ENCODE measurements around the gene CCDC92. TPM values are rescaled to one million over a fixed set of nuclear protein-coding genes. Genes with fewer than 3 reads are reported as not detected.

CCDC92 gene
- total and polyA plus RNA-seq, 2 donors (not counting 3 experiments of a cell fraction or from before 2014, with no cell fraction given): 41.2 to 41.6 TPM

DNA sequence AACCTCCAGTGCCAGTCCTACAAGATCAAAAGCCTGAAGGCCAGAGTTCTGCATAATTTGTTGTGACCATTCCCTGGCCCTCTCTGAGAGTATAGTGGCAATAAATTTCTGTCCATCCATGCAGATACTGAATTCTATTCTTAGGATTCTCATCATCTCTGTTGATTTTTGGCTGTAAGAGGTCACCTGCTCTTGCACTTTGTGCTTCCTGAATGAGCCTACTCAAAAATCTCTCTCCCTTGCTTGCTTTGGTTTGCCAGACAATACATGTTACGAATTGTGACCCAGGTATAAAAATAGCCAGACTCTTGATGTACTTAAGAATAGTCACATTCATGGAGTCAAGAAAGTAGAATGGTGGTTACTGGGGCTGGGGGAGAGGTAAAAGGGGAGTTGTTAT, 17.1 kb upstream of the CCDC92 start:
- H3K27ac ChIP-seq (ENCODE audit: insufficient read depth, low read depth, low read length): no peak overlapping the region
- H3K79me2 ChIP-seq (ENCODE audit: control insufficient read depth, insufficient read depth, low read length): peaks cover 12% of the 10 kb centered on the region
- peaks cover 3% of the 10 kb centered on the region for H4K20me1 ChIP-seq (replicated peaks; ENCODE audit: control insufficient read depth, extremely low read depth, insufficient read depth, low read length)
- intact Hi-C loops (cut with micrococcal nuclease): no loop called here
- no peak for DNase-seq (ENCODE audit: low read depth, low spot score)
- H3K4me3 ChIP-seq (replicated peaks in 1 of 3; ENCODE audit: insufficient read depth in 1 of 3, low read depth in 1 of 3, low read length in 3 of 3): no peak overlapping the region
- no peak for FAIRE-seq
- H3K4me1 ChIP-seq (ENCODE audit: control insufficient read depth, extremely low read depth, insufficient read depth, low read length): peaks cover 12% of the 10 kb centered on the region
- no peak overlapping the region for H3K9ac ChIP-seq (replicated peaks; ENCODE audit: extremely low read depth, insufficient read depth, low read length)
- no TSS peak for BruUV-seq (replicated peaks)
- POLR2A ChIA-PET: no interaction called here
- no peak overlapping the region for H2AFZ ChIP-seq (ENCODE audit: low read depth, low read length)
- no peaks in the 10 kb centered on the region for H3K9me3 ChIP-seq (replicated peaks; ENCODE audit: control insufficient read depth, insufficient read depth, low read length)
- H3K4me2 ChIP-seq (ENCODE audit: insufficient read depth, low read length): no peak overlapping the region
- peaks cover 11 to 17% of the 10 kb centered on the region in 2 experiments for H3K36me3 ChIP-seq (ENCODE audit: control insufficient read depth in 2 of 2, extremely low read depth in 1 of 2, insufficient read depth in 2 of 2, low read length in 2 of 2)
- no peaks in the 10 kb centered on the region for H3K27me3 ChIP-seq (ENCODE audit: control insufficient read depth in 2 of 2, insufficient read depth in 2 of 2, low read length in 2 of 2)
- no peaks in the 10 kb centered on the region for H3K9me1 ChIP-seq (replicated peaks; ENCODE audit: control insufficient read depth, extremely low read depth, insufficient read depth, low read length)
- CTCF ChIA-PET: interaction anchor here (2.1 kb wide), 1 partner anchor 43 kb away, joined by 7 read pairs; no protein-coding TSS in a partner anchor
- TF ChIP-seq, protein P1, sequence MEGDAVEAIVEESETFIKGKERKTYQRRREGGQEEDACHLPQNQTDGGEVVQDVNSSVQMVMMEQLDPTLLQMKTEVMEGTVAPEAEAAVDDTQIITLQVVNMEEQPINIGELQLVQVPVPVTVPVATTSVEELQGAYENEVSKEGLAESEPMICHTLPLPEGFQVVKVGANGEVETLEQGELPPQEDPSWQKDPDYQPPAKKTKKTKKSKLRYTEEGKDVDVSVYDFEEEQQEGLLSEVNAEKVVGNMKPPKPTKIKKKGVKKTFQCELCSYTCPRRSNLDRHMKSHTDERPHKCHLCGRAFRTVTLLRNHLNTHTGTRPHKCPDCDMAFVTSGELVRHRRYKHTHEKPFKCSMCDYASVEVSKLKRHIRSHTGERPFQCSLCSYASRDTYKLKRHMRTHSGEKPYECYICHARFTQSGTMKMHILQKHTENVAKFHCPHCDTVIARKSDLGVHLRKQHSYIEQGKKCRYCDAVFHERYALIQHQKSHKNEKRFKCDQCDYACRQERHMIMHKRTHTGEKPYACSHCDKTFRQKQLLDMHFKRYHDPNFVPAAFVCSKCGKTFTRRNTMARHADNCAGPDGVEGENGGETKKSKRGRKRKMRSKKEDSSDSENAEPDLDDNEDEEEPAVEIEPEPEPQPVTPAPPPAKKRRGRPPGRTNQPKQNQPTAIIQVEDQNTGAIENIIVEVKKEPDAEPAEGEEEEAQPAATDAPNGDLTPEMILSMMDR (IDR thresholded peaks at IDR 0.05; ENCODE audit: extremely low read depth in 1 of 2, insufficient read depth in 1 of 2, low read depth in 1 of 2, low read length in 2 of 2): no peak
- TF ChIP-seq POLR2AphosphoS5 (IDR thresholded peaks at IDR 0.05; ENCODE audit: insufficient read depth, low read depth, low read length) (no peak), EZH2 (IDR thresholded peaks at IDR 0.05; ENCODE audit: borderline replicate concordance, low read depth, low read length, severe bottlenecking) (no peak), GATA2 (IDR thresholded peaks at IDR 0.05; ENCODE audit: insufficient read depth, insufficient read length, low read depth, low read length) (no peak), POLR2A (IDR thresholded peaks at IDR 0.05; ENCODE audit: low read depth, low read length) (no peak), FOS (IDR thresholded peaks at IDR 0.05; ENCODE audit: borderline replicate concordance, insufficient read depth, low read length) (no peak), JUN (IDR thresholded peaks at IDR 0.05; ENCODE audit: borderline replicate concordance, insufficient read depth, insufficient read length, low read depth) (no peak), MYC (IDR thresholded peaks at IDR 0.05; ENCODE audit: low read depth, low read length) (no peak)
- TF ChIP-seq, protein P2, sequence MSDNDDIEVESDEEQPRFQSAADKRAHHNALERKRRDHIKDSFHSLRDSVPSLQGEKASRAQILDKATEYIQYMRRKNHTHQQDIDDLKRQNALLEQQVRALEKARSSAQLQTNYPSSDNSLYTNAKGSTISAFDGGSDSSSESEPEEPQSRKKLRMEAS (IDR thresholded peaks at IDR 0.05; ENCODE audit: insufficient read depth, insufficient read length): no peak
- dilution Hi-C loops (cut with MboI; ENCODE audit: extremely low pct_ligation_motif_present, low sequenced_read_pairs): no loop called here
